WTC11 (cell line): Measurements from ENCODE around the gene POLA1. TPM values are rescaled to one million over a fixed set of nuclear protein-coding genes. Genes with fewer than 3 reads are reported as not detected.

Experiments used
- ATAC-seq: fragments of 200-7000 bp; cut with Tn5 transposase; 2 replicates; pipeline ENCODE4 v1.10.0; 2021; ENCODE audit warnings: mild to moderate bottlenecking, moderate library complexity
- CTCF ChIA-PET: fragments of 300-600 bp; sonication (Branson Sonifier 250); formaldehyde crosslinking; loops from one replicate; lab custom pipeline; 2021; ENCODE audit warnings: antibody characterized with exemption; lab: Charles Lee
- POLR2A ChIA-PET: fragments of 350-600 bp; sonication (Branson Sonifier 250); formaldehyde crosslinking; loops from one replicate; lab custom pipeline; 2021; ENCODE audit warnings: antibody characterized with exemption; lab: Charles Lee
- DNase-seq: peaks from one replicate; pipeline ENCODE4 v3.0.0; 2021; ENCODE audit warnings: low spot score
- H3K27ac Mint-ChIP-seq: 2 replicates; pipeline ENCODE4 v1.8.0; 2021; ENCODE audit warnings: mixed read lengths
- H3K27me3 Mint-ChIP-seq: 2 replicates; pipeline ENCODE4 v1.8.0; 2021; ENCODE audit warnings: low read depth, mild to moderate bottlenecking, moderate library complexity, mixed read lengths
- H3K36me3 Mint-ChIP-seq: 2 replicates; pipeline ENCODE4 v1.8.0; 2021; ENCODE audit warnings: mixed read lengths
- H3K4me1 Mint-ChIP-seq: 2 replicates; pipeline ENCODE4 v1.8.0; 2022; ENCODE audit warnings: mixed read lengths
- H3K4me3 Mint-ChIP-seq: 2 replicates; pipeline ENCODE4 v1.8.0; 2021; ENCODE audit warnings: mild to moderate bottlenecking, moderate library complexity, mixed read lengths
- H3K9me3 Mint-ChIP-seq: 2 replicates; pipeline ENCODE4 v1.8.0; 2021; ENCODE audit warnings: mixed read lengths
- ETV6 ChIP-seq: sonication (generic); formaldehyde crosslinking; IDR thresholded peaks from 2 replicates; pipeline ENCODE4 v1.8.1; 2022; ENCODE audit warnings: mild to moderate bottlenecking, missing genetic modification reagents
- GTF2I ChIP-seq: fragments of 250-450 bp; sonication (Bioruptor Pico); conservative IDR thresholded peaks from 2 replicates; pipeline ENCODE4 v1.4.0; 2021; ENCODE audit warnings: mild to moderate bottlenecking
- HMGA2 ChIP-seq: fragments of 250-450 bp; sonication (Bioruptor Pico); IDR thresholded peaks from 2 replicates; pipeline ENCODE4 v1.4.0; 2021; ENCODE audit warnings: mild to moderate bottlenecking, moderate library complexity
- JAZF1 ChIP-seq: fragments of 250-450 bp; sonication (Bioruptor Pico); IDR thresholded peaks from 2 replicates; pipeline ENCODE4 v1.9.0; 2021; ENCODE audit warnings: moderate library complexity, mild to moderate bottlenecking, inconsistent platforms
- MYBL2 ChIP-seq: sonication (generic); formaldehyde crosslinking; IDR thresholded peaks from 2 replicates; pipeline ENCODE4 v1.8.1; 2023; ENCODE audit warnings: mild to moderate bottlenecking, moderate library complexity, missing genetic modification reagents
- NR2C2 ChIP-seq: sonication (generic); formaldehyde crosslinking; IDR thresholded peaks from 2 replicates; pipeline ENCODE4 v1.8.0; 2022; ENCODE audit warnings: mild to moderate bottlenecking, missing genetic modification reagents
- RELA ChIP-seq: sonication (generic); formaldehyde crosslinking; IDR thresholded peaks from 2 replicates; pipeline ENCODE4 v1.8.1; 2022; ENCODE audit warnings: missing genetic modification reagents, mild to moderate bottlenecking, borderline replicate concordance
- TEAD4 ChIP-seq: sonication (generic); formaldehyde crosslinking; IDR thresholded peaks from 2 replicates; pipeline ENCODE4 v1.8.0; 2022; ENCODE audit warnings: mild to moderate bottlenecking, missing genetic modification reagents
- ZBTB21 ChIP-seq: sonication (generic); formaldehyde crosslinking; IDR thresholded peaks from 2 replicates; pipeline ENCODE4 v1.8.1; 2023; ENCODE audit warnings: mild to moderate bottlenecking, missing genetic modification reagents, borderline replicate concordance
- ZNF423 ChIP-seq: fragments of 250-450 bp; sonication (Bioruptor Pico); IDR thresholded peaks from 2 replicates; pipeline ENCODE4 v2.1.2; 2022; ENCODE audit warnings: mild to moderate bottlenecking, moderate library complexity
- total RNA-seq: library from RNA; stranded (reverse); gene quantifications from 3 replicates; pipeline ENCODE4 v1.2.3, GENCODE V29; 2021
- TF ChIP-seq, protein P1 (sequence below): sonication (generic); formaldehyde crosslinking; IDR thresholded peaks from 2 replicates; pipeline ENCODE4 v1.8.0; 2022; ENCODE audit warnings: mild to moderate bottlenecking, missing genetic modification reagents
- TF ChIP-seq, protein P2 (sequence below): sonication (generic); formaldehyde crosslinking; IDR thresholded peaks from 2 replicates; pipeline ENCODE4 v1.8.1; 2023; ENCODE audit warnings: mild to moderate bottlenecking, missing genetic modification reagents
- TF ChIP-seq, protein P3 (sequence below): sonication (generic); formaldehyde crosslinking; IDR thresholded peaks from 2 replicates; pipeline ENCODE4 v1.8.1; 2023; ENCODE audit warnings: mild to moderate bottlenecking, missing genetic modification reagents, moderate library complexity
- TF ChIP-seq, protein P4 (sequence below): sonication (generic); formaldehyde crosslinking; IDR thresholded peaks from 2 replicates; pipeline ENCODE4 v1.8.1; 2023; ENCODE audit warnings: mild to moderate bottlenecking, missing genetic modification reagents, borderline replicate concordance
- TF ChIP-seq, protein P5 (sequence below): sonication (generic); formaldehyde crosslinking; IDR thresholded peaks from 2 replicates; pipeline ENCODE4 v1.8.1; 2022; ENCODE audit warnings: mild to moderate bottlenecking, moderate library complexity, missing genetic modification reagents
- TF ChIP-seq, protein P6 (sequence below): sonication (generic); formaldehyde crosslinking; IDR thresholded peaks from 2 replicates; pipeline ENCODE4 v1.8.1; 2023; ENCODE audit warnings: mild to moderate bottlenecking, missing genetic modification reagents, moderate library complexity
- TF ChIP-seq, protein P7 (sequence below): sonication (generic); formaldehyde crosslinking; IDR thresholded peaks from 2 replicates; pipeline ENCODE4 v1.8.0; 2023; ENCODE audit warnings: mild to moderate bottlenecking, missing genetic modification reagents
- TF ChIP-seq, protein P8 (sequence below): fragments of 250-450 bp; sonication (Bioruptor Pico); conservative IDR thresholded peaks from 2 replicates; pipeline ENCODE4 v1.9.0; 2021; ENCODE audit warnings: mild to moderate bottlenecking

Gene POLA1
- total RNA-seq, 1 experiment from 2014 or later, result 29.9 TPM

DNA sequence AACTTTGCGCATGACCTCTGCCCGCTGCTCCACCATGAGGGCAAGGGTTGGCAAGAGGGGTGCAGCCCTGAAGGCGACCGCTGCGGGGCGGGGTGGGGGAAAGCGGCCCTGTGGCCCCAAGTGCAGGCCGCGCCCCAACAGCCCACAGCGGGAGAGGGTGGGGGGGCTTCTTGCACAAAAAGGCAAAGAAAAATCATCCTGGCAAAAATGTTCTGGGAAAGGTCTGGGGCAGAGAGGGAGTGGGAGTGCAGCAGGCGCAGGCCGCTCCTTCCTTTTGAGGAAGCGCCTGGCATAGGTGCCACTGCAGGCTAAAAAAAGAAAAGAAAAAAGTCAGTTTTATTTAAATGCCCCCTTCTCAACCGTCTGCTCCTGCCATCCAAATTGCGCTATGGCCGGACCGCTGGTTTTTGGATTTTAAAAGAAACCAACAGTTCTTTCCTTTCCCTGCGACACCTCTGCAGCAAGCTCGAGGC, 320.7 kb downstream of the POLA1 start:
- peaks cover 96% of the 10 kb centered on the region for H3K27me3 Mint-ChIP-seq
- no peaks in the 10 kb centered on the region for H3K9me3 Mint-ChIP-seq
- POLR2A ChIA-PET, result no interaction called here
- peak overlapping the region; percentile 52 for H3K4me3 Mint-ChIP-seq
- CTCF ChIA-PET, result no interaction called here
- peaks cover 49% of the 10 kb centered on the region for H3K4me1 Mint-ChIP-seq
- no peak overlapping the region for H3K27ac Mint-ChIP-seq
- DNase-seq (no peak), ATAC-seq (no peak)
- no peak for TF ChIP-seq TEAD4 (CRISPR knock-in tag)
- TF ChIP-seq, protein P1, sequence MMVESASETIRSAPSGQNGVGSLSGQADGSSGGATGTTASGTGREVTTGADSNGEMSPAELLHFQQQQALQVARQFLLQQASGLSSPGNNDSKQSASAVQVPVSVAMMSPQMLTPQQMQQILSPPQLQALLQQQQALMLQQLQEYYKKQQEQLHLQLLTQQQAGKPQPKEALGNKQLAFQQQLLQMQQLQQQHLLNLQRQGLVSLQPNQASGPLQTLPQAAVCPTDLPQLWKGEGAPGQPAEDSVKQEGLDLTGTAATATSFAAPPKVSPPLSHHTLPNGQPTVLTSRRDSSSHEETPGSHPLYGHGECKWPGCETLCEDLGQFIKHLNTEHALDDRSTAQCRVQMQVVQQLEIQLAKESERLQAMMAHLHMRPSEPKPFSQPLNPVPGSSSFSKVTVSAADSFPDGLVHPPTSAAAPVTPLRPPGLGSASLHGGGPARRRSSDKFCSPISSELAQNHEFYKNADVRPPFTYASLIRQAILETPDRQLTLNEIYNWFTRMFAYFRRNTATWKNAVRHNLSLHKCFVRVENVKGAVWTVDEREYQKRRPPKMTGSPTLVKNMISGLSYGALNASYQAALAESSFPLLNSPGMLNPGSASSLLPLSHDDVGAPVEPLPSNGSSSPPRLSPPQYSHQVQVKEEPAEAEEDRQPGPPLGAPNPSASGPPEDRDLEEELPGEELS (CRISPR knock-in tag), result no peak
- TF ChIP-seq, protein P2, sequence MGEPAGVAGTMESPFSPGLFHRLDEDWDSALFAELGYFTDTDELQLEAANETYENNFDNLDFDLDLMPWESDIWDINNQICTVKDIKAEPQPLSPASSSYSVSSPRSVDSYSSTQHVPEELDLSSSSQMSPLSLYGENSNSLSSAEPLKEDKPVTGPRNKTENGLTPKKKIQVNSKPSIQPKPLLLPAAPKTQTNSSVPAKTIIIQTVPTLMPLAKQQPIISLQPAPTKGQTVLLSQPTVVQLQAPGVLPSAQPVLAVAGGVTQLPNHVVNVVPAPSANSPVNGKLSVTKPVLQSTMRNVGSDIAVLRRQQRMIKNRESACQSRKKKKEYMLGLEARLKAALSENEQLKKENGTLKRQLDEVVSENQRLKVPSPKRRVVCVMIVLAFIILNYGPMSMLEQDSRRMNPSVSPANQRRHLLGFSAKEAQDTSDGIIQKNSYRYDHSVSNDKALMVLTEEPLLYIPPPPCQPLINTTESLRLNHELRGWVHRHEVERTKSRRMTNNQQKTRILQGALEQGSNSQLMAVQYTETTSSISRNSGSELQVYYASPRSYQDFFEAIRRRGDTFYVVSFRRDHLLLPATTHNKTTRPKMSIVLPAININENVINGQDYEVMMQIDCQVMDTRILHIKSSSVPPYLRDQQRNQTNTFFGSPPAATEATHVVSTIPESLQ (CRISPR knock-in tag), result no peak
- TF ChIP-seq, protein P3, sequence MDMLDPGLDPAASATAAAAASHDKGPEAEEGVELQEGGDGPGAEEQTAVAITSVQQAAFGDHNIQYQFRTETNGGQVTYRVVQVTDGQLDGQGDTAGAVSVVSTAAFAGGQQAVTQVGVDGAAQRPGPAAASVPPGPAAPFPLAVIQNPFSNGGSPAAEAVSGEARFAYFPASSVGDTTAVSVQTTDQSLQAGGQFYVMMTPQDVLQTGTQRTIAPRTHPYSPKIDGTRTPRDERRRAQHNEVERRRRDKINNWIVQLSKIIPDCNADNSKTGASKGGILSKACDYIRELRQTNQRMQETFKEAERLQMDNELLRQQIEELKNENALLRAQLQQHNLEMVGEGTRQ (CRISPR knock-in tag), result no peak
- TF ChIP-seq ZNF423 (CRISPR knock-in tag), result no peak
- TF ChIP-seq ETV6 (CRISPR knock-in tag), result no peak
- TF ChIP-seq, protein P4, sequence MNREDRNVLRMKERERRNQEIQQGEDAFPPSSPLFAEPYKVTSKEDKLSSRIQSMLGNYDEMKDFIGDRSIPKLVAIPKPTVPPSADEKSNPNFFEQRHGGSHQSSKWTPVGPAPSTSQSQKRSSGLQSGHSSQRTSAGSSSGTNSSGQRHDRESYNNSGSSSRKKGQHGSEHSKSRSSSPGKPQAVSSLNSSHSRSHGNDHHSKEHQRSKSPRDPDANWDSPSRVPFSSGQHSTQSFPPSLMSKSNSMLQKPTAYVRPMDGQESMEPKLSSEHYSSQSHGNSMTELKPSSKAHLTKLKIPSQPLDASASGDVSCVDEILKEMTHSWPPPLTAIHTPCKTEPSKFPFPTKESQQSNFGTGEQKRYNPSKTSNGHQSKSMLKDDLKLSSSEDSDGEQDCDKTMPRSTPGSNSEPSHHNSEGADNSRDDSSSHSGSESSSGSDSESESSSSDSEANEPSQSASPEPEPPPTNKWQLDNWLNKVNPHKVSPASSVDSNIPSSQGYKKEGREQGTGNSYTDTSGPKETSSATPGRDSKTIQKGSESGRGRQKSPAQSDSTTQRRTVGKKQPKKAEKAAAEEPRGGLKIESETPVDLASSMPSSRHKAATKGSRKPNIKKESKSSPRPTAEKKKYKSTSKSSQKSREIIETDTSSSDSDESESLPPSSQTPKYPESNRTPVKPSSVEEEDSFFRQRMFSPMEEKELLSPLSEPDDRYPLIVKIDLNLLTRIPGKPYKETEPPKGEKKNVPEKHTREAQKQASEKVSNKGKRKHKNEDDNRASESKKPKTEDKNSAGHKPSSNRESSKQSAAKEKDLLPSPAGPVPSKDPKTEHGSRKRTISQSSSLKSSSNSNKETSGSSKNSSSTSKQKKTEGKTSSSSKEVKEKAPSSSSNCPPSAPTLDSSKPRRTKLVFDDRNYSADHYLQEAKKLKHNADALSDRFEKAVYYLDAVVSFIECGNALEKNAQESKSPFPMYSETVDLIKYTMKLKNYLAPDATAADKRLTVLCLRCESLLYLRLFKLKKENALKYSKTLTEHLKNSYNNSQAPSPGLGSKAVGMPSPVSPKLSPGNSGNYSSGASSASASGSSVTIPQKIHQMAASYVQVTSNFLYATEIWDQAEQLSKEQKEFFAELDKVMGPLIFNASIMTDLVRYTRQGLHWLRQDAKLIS (CRISPR knock-in tag), result no peak
- TF ChIP-seq HMGA2 (CRISPR knock-in tag), result no peak
- TF ChIP-seq, protein P5, sequence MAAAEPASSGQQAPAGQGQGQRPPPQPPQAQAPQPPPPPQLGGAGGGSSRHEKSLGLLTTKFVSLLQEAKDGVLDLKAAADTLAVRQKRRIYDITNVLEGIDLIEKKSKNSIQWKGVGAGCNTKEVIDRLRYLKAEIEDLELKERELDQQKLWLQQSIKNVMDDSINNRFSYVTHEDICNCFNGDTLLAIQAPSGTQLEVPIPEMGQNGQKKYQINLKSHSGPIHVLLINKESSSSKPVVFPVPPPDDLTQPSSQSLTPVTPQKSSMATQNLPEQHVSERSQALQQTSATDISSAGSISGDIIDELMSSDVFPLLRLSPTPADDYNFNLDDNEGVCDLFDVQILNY (CRISPR knock-in tag), result no peak
- no peak for TF ChIP-seq ZBTB21 (CRISPR knock-in tag)
- TF ChIP-seq RELA (CRISPR knock-in tag), result no peak
- TF ChIP-seq, protein P6, sequence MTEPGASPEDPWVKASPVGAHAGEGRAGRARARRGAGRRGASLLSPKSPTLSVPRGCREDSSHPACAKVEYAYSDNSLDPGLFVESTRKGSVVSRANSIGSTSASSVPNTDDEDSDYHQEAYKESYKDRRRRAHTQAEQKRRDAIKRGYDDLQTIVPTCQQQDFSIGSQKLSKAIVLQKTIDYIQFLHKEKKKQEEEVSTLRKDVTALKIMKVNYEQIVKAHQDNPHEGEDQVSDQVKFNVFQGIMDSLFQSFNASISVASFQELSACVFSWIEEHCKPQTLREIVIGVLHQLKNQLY (CRISPR knock-in tag), result no peak
- TF ChIP-seq JAZF1, result no peak
- TF ChIP-seq MYBL2 (CRISPR knock-in tag), result no peak
- TF ChIP-seq, protein P7, sequence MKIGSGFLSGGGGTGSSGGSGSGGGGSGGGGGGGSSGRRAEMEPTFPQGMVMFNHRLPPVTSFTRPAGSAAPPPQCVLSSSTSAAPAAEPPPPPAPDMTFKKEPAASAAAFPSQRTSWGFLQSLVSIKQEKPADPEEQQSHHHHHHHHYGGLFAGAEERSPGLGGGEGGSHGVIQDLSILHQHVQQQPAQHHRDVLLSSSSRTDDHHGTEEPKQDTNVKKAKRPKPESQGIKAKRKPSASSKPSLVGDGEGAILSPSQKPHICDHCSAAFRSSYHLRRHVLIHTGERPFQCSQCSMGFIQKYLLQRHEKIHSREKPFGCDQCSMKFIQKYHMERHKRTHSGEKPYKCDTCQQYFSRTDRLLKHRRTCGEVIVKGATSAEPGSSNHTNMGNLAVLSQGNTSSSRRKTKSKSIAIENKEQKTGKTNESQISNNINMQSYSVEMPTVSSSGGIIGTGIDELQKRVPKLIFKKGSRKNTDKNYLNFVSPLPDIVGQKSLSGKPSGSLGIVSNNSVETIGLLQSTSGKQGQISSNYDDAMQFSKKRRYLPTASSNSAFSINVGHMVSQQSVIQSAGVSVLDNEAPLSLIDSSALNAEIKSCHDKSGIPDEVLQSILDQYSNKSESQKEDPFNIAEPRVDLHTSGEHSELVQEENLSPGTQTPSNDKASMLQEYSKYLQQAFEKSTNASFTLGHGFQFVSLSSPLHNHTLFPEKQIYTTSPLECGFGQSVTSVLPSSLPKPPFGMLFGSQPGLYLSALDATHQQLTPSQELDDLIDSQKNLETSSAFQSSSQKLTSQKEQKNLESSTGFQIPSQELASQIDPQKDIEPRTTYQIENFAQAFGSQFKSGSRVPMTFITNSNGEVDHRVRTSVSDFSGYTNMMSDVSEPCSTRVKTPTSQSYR, result no peak
- no peak for TF ChIP-seq GTF2I (CRISPR knock-in tag)
- TF ChIP-seq, protein P8, sequence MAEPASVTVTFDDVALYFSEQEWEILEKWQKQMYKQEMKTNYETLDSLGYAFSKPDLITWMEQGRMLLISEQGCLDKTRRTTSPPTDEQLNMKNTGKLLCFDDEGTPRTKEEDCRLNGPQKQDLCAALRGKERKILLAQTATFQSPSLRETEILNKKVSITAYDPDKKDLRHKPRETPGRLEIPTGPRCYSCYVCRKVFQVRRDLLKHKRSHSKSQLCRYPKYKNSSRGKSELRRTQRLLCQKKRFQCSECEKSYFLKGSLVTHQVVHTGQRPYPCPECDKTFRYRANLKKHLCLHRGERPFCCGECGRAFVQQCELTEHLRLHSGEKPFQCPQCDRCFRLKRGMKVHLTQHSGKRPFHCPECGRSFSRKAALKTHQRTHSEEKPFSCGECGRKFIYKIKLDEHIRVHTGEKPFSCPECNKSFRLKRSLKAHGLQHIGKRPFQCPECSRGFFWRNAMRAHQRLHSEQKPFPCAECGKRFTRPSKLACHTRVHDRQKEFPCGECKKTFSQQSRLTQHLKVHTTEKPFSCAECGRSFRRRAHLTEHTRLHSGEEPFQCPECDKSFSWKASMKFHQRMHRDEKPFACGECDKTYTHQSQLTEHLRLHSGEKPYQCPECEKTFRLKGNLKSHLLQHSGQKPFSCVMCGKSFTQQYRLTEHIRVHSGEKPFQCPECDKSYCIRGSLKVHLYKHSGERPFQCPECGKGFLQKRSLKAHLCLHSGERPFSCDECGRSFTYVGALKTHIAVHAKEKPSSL, result no peak
- no peak for TF ChIP-seq NR2C2 (CRISPR knock-in tag)
- H3K36me3 Mint-ChIP-seq, result no peaks in the 10 kb centered on the region
